Measurements from ENCODE around the gene TIMM17B. TPM values are rescaled to one million over a fixed set of nuclear protein-coding genes. Genes with fewer than 3 reads are reported as not detected.

Gene TIMM17B
- total RNA-seq, 5 donors from 2014 or later (not counting 1 experiment from before 2014, with no cell fraction given) = 40.5 to 52.1 (median 49.3) TPM

GRCh38 chrX:48919947-48920717 lies 22.6 kb upstream of the TIMM17B start:
- H3K9me3 ChIP-seq = no peaks in the 10 kb centered on the region
- peaks cover 0 to 32% of the 10 kb centered on the region in 2 donors for H3K36me3 ChIP-seq (ENCODE audit: control insufficient read depth in 2 of 2, extremely low read depth in 1 of 2, insufficient read depth in 1 of 2, low read length in 1 of 2)
- Mint-ChIP-seq H3K36me3 (peaks cover 28% of the 10 kb centered on the region), H3K27me3 (no peaks in the 10 kb centered on the region), H3K4me1 (peaks cover 57 to 70% (median 58%) of the 10 kb centered on the region in 3 donors), H3K9me3 (no peaks in the 10 kb centered on the region), H3K27ac (peak overlapping the region; percentile 74 to 98), H3K4me3 (peak overlapping the region; percentile 86 to 97 (median 96))
- DNase-seq (peak in 25 of 35 experiments; percentile 15 to 74 (median 45)), ATAC-seq (replicated peaks in 1 of 4) (peak; percentile 9 to 26 (median 14))
- ChIA-PET POLR2A (interaction anchor here (0.7 to 1.0 kb wide), 4 partner anchors 17 to 270 kb away, joined by 3 to 5 read pairs (median 4); no protein-coding TSS in a partner anchor), CTCF (interaction anchor here in 1 of 2 donors (0.8 kb wide), 2 partner anchors 17 to 19 kb away, joined by 5 read pairs; no protein-coding TSS in a partner anchor)
- H3K4me1 ChIP-seq (ENCODE audit: control insufficient read depth in 1 of 2, extremely low read depth in 1 of 2, insufficient read depth in 2 of 2, low read length in 2 of 2) = peaks cover 20 to 68% of the 10 kb centered on the region in 2 experiments
- 0% methylated on average over 2 of the region's 8 CpGs for WGBS (ENCODE audit: insufficient coverage)
- peak overlapping the region; percentile 74 to 98 for H3K4me3 ChIP-seq (ENCODE audit: control insufficient read depth in 1 of 2, extremely low read depth in 1 of 2, low read length in 1 of 2)
- H3K27me3 ChIP-seq (replicated peaks in 1 of 2; ENCODE audit: control insufficient read depth in 2 of 2, extremely low read depth in 1 of 2, insufficient read depth in 2 of 2, low read length in 1 of 2) = no peaks in the 10 kb centered on the region
- H3K27ac ChIP-seq (ENCODE audit: low read length) = peak overlapping the region; percentile 92

GRCh38 chrX:48919360-48919841 lies 21.8 kb upstream of the TIMM17B start:
- Histone ChIP-seq H3K9me3 (no peaks in the 10 kb centered on the region), H3K27ac (ENCODE audit: low read length) (peak overlapping the region; percentile 92), H3K4me3 (ENCODE audit: control insufficient read depth in 1 of 2, extremely low read depth in 1 of 2, low read length in 1 of 2) (peak overlapping the region; percentile 74 to 98), H3K27me3 (replicated peaks in 1 of 2; ENCODE audit: control insufficient read depth in 2 of 2, extremely low read depth in 1 of 2, insufficient read depth in 2 of 2, low read length in 1 of 2) (no peaks in the 10 kb centered on the region), H3K4me1 (ENCODE audit: control insufficient read depth in 1 of 2, extremely low read depth in 1 of 2, insufficient read depth in 2 of 2, low read length in 2 of 2) (peaks cover 20 to 68% of the 10 kb centered on the region in 2 experiments), H3K36me3 (ENCODE audit: control insufficient read depth in 2 of 2, extremely low read depth in 1 of 2, insufficient read depth in 1 of 2, low read length in 1 of 2) (peaks cover 0 to 40% of the 10 kb centered on the region in 2 donors)
- H3K9me3 Mint-ChIP-seq = no peaks in the 10 kb centered on the region
- 2% methylated on average over 7 of the region's 15 CpGs for WGBS (ENCODE audit: insufficient coverage)
- CTCF ChIA-PET = interaction anchor here (0.6 to 0.7 kb wide), 4 partner anchors 12 to 169 kb away, joined by 3 to 7 read pairs (median 3); no protein-coding TSS in a partner anchor
- peaks cover 33% of the 10 kb centered on the region for H3K36me3 Mint-ChIP-seq
- peak overlapping the region; percentile 74 to 98 for H3K27ac Mint-ChIP-seq
- peak; percentile 17 to 35 (median 29) for ATAC-seq (replicated peaks in 1 of 4)
- H3K4me1 Mint-ChIP-seq = peaks cover 62 to 73% (median 63%) of the 10 kb centered on the region in 3 donors
- H3K4me3 Mint-ChIP-seq = peak overlapping the region; percentile 86 to 97 (median 96)
- no peaks in the 10 kb centered on the region for H3K27me3 Mint-ChIP-seq
- peak in 26 of 35 experiments; percentile 25 to 70 (median 52) for DNase-seq
- POLR2A ChIA-PET = interaction anchor here (0.6 to 1.0 kb wide), 4 partner anchors 17 to 271 kb away, joined by 3 to 13 read pairs (median 4); no protein-coding TSS in a partner anchor

- peak; percentile 74 to 77 (median 76) for ATAC-seq (replicated peaks in 1 of 4)
- CTCF ChIA-PET = interaction anchor here (0.6 to 0.7 kb wide), 4 partner anchors 11 to 169 kb away, joined by 3 to 7 read pairs (median 3); no protein-coding TSS in a partner anchor
- no peaks in the 10 kb centered on the region for H3K9me3 ChIP-seq
- 0% methylated on average over 14 of the region's 55 CpGs for WGBS (ENCODE audit: insufficient coverage)
- peaks cover 20 to 68% of the 10 kb centered on the region in 2 experiments for H3K4me1 ChIP-seq (ENCODE audit: control insufficient read depth in 1 of 2, extremely low read depth in 1 of 2, insufficient read depth in 2 of 2, low read length in 2 of 2)
- Mint-ChIP-seq H3K36me3 (peaks cover 33% of the 10 kb centered on the region), H3K4me1 (peaks cover 62 to 73% (median 63%) of the 10 kb centered on the region in 3 donors), H3K9me3 (no peaks in the 10 kb centered on the region), H3K4me3 (peak within 1 kb of the TSS; percentile 86 to 97 (median 96)), H3K27ac (peak within 1 kb of the TSS; percentile 74 to 98), H3K27me3 (no peaks in the 10 kb centered on the region)
- H3K36me3 ChIP-seq (ENCODE audit: control insufficient read depth in 2 of 2, extremely low read depth in 1 of 2, insufficient read depth in 1 of 2, low read length in 1 of 2) = peaks cover 0 to 44% of the 10 kb centered on the region in 2 donors
- no peaks in the 10 kb centered on the region for H3K27me3 ChIP-seq (replicated peaks in 1 of 2; ENCODE audit: control insufficient read depth in 2 of 2, extremely low read depth in 1 of 2, insufficient read depth in 2 of 2, low read length in 1 of 2)
- DNase-seq = peak; percentile 73 to 96 (median 92)
- POLR2A ChIA-PET = interaction anchor here (0.6 to 1.0 kb wide), 3 partner anchors 17 to 272 kb away, joined by 3 to 13 read pairs (median 4); no protein-coding TSS in a partner anchor
- peak within 1 kb of the TSS; percentile 92 for H3K27ac ChIP-seq (ENCODE audit: low read length)
- peak within 1 kb of the TSS; percentile 75 to 98 for H3K4me3 ChIP-seq (ENCODE audit: control insufficient read depth in 1 of 2, extremely low read depth in 1 of 2, low read length in 1 of 2)
These were observed 21.2 kb upstream of the TIMM17B start, which contains the start of gene PIM2 for GRCh38 chrX:48918643-48919340. Gene PIM2, minus strand, starts transcription at chrX:48919024. Its CDS starts 190 bp downstream, at chrX:48918834.

GRCh38 chrX:48918301-48918642 lies 20.7 kb upstream of the TIMM17B start:
- Mint-ChIP-seq H3K27ac (peak overlapping the region; percentile 74 to 98), H3K4me1 (peaks cover 64 to 76% (median 66%) of the 10 kb centered on the region in 3 donors), H3K4me3 (peak overlapping the region; percentile 86 to 97 (median 96)), H3K27me3 (no peaks in the 10 kb centered on the region), H3K9me3 (no peaks in the 10 kb centered on the region), H3K36me3 (peaks cover 33% of the 10 kb centered on the region)
- peaks cover 20 to 67% of the 10 kb centered on the region in 2 experiments for H3K4me1 ChIP-seq (ENCODE audit: control insufficient read depth in 1 of 2, extremely low read depth in 1 of 2, insufficient read depth in 2 of 2, low read length in 2 of 2)
- WGBS (ENCODE audit: insufficient coverage) = 0% methylated on average over 4 of the region's 23 CpGs
- ChIA-PET CTCF (no interaction called here), POLR2A (no interaction called here)
- H3K9me3 ChIP-seq = no peaks in the 10 kb centered on the region
- H3K27me3 ChIP-seq (replicated peaks in 1 of 2; ENCODE audit: control insufficient read depth in 2 of 2, extremely low read depth in 1 of 2, insufficient read depth in 2 of 2, low read length in 1 of 2) = no peaks in the 10 kb centered on the region
- DNase-seq = no peak
- H3K27ac ChIP-seq (ENCODE audit: low read length) = peak overlapping the region; percentile 80
- H3K36me3 ChIP-seq (ENCODE audit: control insufficient read depth in 2 of 2, extremely low read depth in 1 of 2, insufficient read depth in 1 of 2, low read length in 1 of 2) = peaks cover 0 to 44% of the 10 kb centered on the region in 2 donors
- H3K4me3 ChIP-seq (ENCODE audit: control insufficient read depth in 1 of 2, extremely low read depth in 1 of 2, low read length in 1 of 2) = peak overlapping the region; percentile 75 to 98
- no peak for ATAC-seq (replicated peaks in 1 of 4)

GRCh38 chrX:48917139-48918001 lies 19.8 kb upstream of the TIMM17B start:
- ChIA-PET CTCF (interaction anchor here (0.7 to 1.8 kb wide), 3 partner anchors 23 to 369 kb away, joined by 3 to 5 read pairs (median 3); no protein-coding TSS in a partner anchor), POLR2A (interaction anchor here in 1 of 2 donors (0.6 kb wide), 1 partner anchor 116 kb away, joined by 3 read pairs; the partner anchor contains the start of gene HDAC6)
- Mint-ChIP-seq H3K27ac (peak overlapping the region; percentile 74 to 97), H3K4me1 (peaks cover 62 to 75% (median 67%) of the 10 kb centered on the region in 3 donors), H3K27me3 (no peaks in the 10 kb centered on the region), H3K9me3 (no peaks in the 10 kb centered on the region), H3K4me3 (peak overlapping the region; percentile 86 to 97 (median 96)), H3K36me3 (peaks cover 30% of the 10 kb centered on the region)
- peak overlapping the region; percentile 80 for H3K27ac ChIP-seq (ENCODE audit: low read length)
- H3K4me1 ChIP-seq (ENCODE audit: control insufficient read depth in 1 of 2, extremely low read depth in 1 of 2, insufficient read depth in 2 of 2, low read length in 2 of 2) = peaks cover 20 to 67% of the 10 kb centered on the region in 2 experiments
- WGBS (ENCODE audit: insufficient coverage) = 0% methylated on average over 10 of the region's 27 CpGs
- ATAC-seq (replicated peaks in 1 of 4) = peak; percentile 28 to 38 (median 34)
- no peaks in the 10 kb centered on the region for H3K9me3 ChIP-seq
- no peaks in the 10 kb centered on the region for H3K27me3 ChIP-seq (replicated peaks in 1 of 2; ENCODE audit: control insufficient read depth in 2 of 2, extremely low read depth in 1 of 2, insufficient read depth in 2 of 2, low read length in 1 of 2)
- peak overlapping the region; percentile 75 to 98 for H3K4me3 ChIP-seq (ENCODE audit: control insufficient read depth in 1 of 2, extremely low read depth in 1 of 2, low read length in 1 of 2)
- peak; percentile 80 to 91 (median 86) for DNase-seq
- H3K36me3 ChIP-seq (ENCODE audit: control insufficient read depth in 2 of 2, extremely low read depth in 1 of 2, insufficient read depth in 1 of 2, low read length in 1 of 2) = peaks cover 0 to 42% of the 10 kb centered on the region in 2 donors

Data from T-cell (primary cell).